Right hindlimb (tissue), 1 donor: Measurements from ENCODE around the gene SLC25A41.

Experiments
- DNase-seq: peaks from one replicate; pipeline ENCODE4 v3.0.0-alpha.2; 2018

Gene SLC25A41

GRCh38 chr19:6425732-6426620 lies 7.6 kb downstream of the SLC25A41 start:
- DNase-seq: no peak

- peak; percentile 100 for DNase-seq
These were observed 8.4 kb downstream of the SLC25A41 start for GRCh38 chr19:6424939-6425731.

- DNase-seq: no peak
These were observed 9.2 kb downstream of the SLC25A41 start, which contains the start of gene KHSRP for GRCh38 chr19:6424195-6424938. TSS of gene KHSRP (minus strand) at chr19:6424811. CDS start at chr19:6424701, 110 bp downstream.

GRCh38 chr19:6423499-6424194 lies 9.9 kb downstream of the SLC25A41 start:
- peak; percentile 55 for DNase-seq

- no peak for DNase-seq
These were observed 12.2 kb downstream of the SLC25A41 start for GRCh38 chr19:6421075-6422014.

- no peak for DNase-seq
These were observed 15.0 kb downstream of the SLC25A41 start for GRCh38 chr19:6418562-6418932.

- no peak for DNase-seq
These were observed 15.6 kb downstream of the SLC25A41 start for GRCh38 chr19:6417713-6418561.

- no peak for DNase-seq
These were observed 16.7 kb downstream of the SLC25A41 start for GRCh38 chr19:6416658-6417405.

- no peak for DNase-seq
These were observed 17.9 kb downstream of the SLC25A41 start for GRCh38 chr19:6415591-6416190.

GRCh38 chr19:6414793-6415590 lies 18.6 kb downstream of the SLC25A41 start:
- DNase-seq: no peak

GRCh38 chr19:6413721-6414643 lies 19.6 kb downstream of the SLC25A41 start:
- no peak for DNase-seq

GRCh38 chr19:6413291-6413690 lies 20.3 kb downstream of the SLC25A41 start:
- no peak for DNase-seq

GRCh38 chr19:6412447-6413091 lies 21.0 kb downstream of the SLC25A41 start:
- peak; percentile 55 for DNase-seq

- DNase-seq: no peak
These were observed 21.5 kb downstream of the SLC25A41 start for GRCh38 chr19:6412061-6412446.

- no peak for DNase-seq
These were observed 24.2 kb downstream of the SLC25A41 start for GRCh38 chr19:6409346-6409745.

- no peak for DNase-seq
These were observed 27.2 kb downstream of the SLC25A41 start for GRCh38 chr19:6406401-6406800.
